Measurements from ENCODE around the gene TRAF2.

The TRAF2 gene

GRCh38 chr9:136969150-136969549 lies 82.8 kb downstream of the TRAF2 start:
- Histone ChIP-seq H3K27ac (no peak overlapping the region), H3K36me3 (no peaks in the 10 kb centered on the region), H3K9me3 (ENCODE audit: severe bottlenecking) (no peaks in the 10 kb centered on the region), H3K27me3 (ENCODE audit: insufficient read depth, low read depth, severe bottlenecking) (no peaks in the 10 kb centered on the region), H3K4me3 (ENCODE audit: low read depth, low read length) (no peak overlapping the region)
- TF ChIP-seq, protein P1, sequence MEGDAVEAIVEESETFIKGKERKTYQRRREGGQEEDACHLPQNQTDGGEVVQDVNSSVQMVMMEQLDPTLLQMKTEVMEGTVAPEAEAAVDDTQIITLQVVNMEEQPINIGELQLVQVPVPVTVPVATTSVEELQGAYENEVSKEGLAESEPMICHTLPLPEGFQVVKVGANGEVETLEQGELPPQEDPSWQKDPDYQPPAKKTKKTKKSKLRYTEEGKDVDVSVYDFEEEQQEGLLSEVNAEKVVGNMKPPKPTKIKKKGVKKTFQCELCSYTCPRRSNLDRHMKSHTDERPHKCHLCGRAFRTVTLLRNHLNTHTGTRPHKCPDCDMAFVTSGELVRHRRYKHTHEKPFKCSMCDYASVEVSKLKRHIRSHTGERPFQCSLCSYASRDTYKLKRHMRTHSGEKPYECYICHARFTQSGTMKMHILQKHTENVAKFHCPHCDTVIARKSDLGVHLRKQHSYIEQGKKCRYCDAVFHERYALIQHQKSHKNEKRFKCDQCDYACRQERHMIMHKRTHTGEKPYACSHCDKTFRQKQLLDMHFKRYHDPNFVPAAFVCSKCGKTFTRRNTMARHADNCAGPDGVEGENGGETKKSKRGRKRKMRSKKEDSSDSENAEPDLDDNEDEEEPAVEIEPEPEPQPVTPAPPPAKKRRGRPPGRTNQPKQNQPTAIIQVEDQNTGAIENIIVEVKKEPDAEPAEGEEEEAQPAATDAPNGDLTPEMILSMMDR (IDR thresholded peaks at IDR 0.05; ENCODE audit: low read depth, low read length) = no peak
- no peak for DNase-seq

- Histone ChIP-seq H3K4me3 (ENCODE audit: low read depth, low read length) (no peak overlapping the region), H3K36me3 (no peaks in the 10 kb centered on the region), H3K27me3 (ENCODE audit: insufficient read depth, low read depth, severe bottlenecking) (no peaks in the 10 kb centered on the region), H3K9me3 (ENCODE audit: severe bottlenecking) (no peaks in the 10 kb centered on the region), H3K27ac (no peak overlapping the region)
- TF ChIP-seq, protein P1 (IDR thresholded peaks at IDR 0.05; ENCODE audit: low read depth, low read length) = no peak
- no peak for DNase-seq
These were observed 83.5 kb downstream of the TRAF2 start for GRCh38 chr9:136969774-136970173.

GRCh38 chr9:136970361-136970760 lies 84.0 kb downstream of the TRAF2 start:
- Histone ChIP-seq H3K27ac (no peak overlapping the region), H3K36me3 (no peaks in the 10 kb centered on the region), H3K4me3 (ENCODE audit: low read depth, low read length) (no peak overlapping the region), H3K27me3 (ENCODE audit: insufficient read depth, low read depth, severe bottlenecking) (no peaks in the 10 kb centered on the region), H3K9me3 (ENCODE audit: severe bottlenecking) (no peaks in the 10 kb centered on the region)
- TF ChIP-seq, protein P1 (IDR thresholded peaks at IDR 0.05; ENCODE audit: low read depth, low read length) = no peak
- DNase-seq = no peak

- TF ChIP-seq, protein P1 (IDR thresholded peaks at IDR 0.05; ENCODE audit: low read depth, low read length) = no peak
- Histone ChIP-seq H3K9me3 (ENCODE audit: severe bottlenecking) (no peaks in the 10 kb centered on the region), H3K36me3 (no peaks in the 10 kb centered on the region), H3K27me3 (ENCODE audit: insufficient read depth, low read depth, severe bottlenecking) (no peaks in the 10 kb centered on the region), H3K4me3 (ENCODE audit: low read depth, low read length) (no peak overlapping the region), H3K27ac (no peak overlapping the region)
- no peak for DNase-seq
These were observed 85.4 kb downstream of the TRAF2 start for GRCh38 chr9:136971746-136972145.

DNA sequence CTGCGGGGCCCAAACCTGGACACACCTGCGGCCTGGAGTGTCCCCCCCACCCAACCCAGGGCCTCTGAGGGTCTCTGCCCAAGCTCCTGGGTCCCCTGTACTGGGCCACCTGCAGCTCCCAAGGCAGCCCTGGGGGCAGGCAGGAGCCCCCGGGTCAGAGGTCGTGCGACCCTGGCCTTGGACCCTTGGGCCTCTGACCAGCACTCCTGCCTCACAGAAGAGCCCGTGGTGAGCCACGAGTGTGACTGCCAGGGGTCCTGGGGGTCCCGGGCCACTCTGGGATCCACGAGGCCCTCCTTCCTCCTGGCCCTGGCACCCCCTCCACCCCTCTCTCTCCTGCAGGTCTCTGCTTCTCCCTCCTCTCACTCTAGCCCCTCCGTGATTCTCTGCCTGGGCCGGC lies 86.0 kb downstream of the TRAF2 start:
- H3K36me3 ChIP-seq = no peaks in the 10 kb centered on the region
- no peak overlapping the region for H3K27ac ChIP-seq
- H3K4me3 ChIP-seq (ENCODE audit: low read depth, low read length) = no peak overlapping the region
- H3K27me3 ChIP-seq (ENCODE audit: insufficient read depth, low read depth, severe bottlenecking) = no peaks in the 10 kb centered on the region
- H3K9me3 ChIP-seq (ENCODE audit: severe bottlenecking) = no peaks in the 10 kb centered on the region
- TF ChIP-seq, protein P1 (IDR thresholded peaks at IDR 0.05; ENCODE audit: low read depth, low read length) = no peak
- DNase-seq = no peak

DNA sequence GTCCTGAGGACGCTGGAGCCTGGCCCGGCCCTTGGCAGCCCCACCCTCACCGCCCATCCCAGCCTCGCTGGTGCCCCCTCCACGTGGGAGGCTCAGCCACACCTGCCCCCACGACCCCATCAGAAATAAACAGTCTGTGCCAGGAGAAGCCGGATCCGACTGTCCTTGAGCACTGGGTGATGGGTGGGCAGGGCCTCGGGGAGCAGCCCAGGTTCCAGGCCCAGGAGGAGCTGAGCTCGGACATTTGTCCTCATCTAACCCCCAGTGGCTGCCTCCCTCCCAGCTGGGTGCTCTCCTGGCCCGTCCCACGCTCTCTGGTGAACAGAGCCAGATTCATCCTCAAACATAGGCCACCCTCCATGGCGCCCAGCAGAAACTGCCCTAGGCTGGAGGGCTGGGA lies 86.4 kb downstream of the TRAF2 start:
- TF ChIP-seq, protein P1 (IDR thresholded peaks at IDR 0.05; ENCODE audit: low read depth, low read length) = no peak
- no peak overlapping the region for H3K4me3 ChIP-seq (ENCODE audit: low read depth, low read length)
- H3K9me3 ChIP-seq (ENCODE audit: severe bottlenecking) = no peaks in the 10 kb centered on the region
- no peak overlapping the region for H3K27ac ChIP-seq
- peak; percentile 56 for DNase-seq
- no peaks in the 10 kb centered on the region for H3K36me3 ChIP-seq
- H3K27me3 ChIP-seq (ENCODE audit: insufficient read depth, low read depth, severe bottlenecking) = no peaks in the 10 kb centered on the region

Measured in WERI-Rb-1 (cell line).